GM12878 (cell line): Measurements from ENCODE around the gene CLEC16A.

Experiments
- CHD4 ChIP-seq: fragments of 200-600 bp; sonication (generic); IDR thresholded peaks from 2 replicates; pipeline ENCODE4 v1.6.1; 2016; ENCODE audit warnings: mild to moderate bottlenecking
- MXI1 ChIP-seq: fragments of 150-350 bp; IDR thresholded peaks from 2 replicates; pipeline ENCODE4 v1.6.1; 2011; ENCODE audit warnings: low read depth, mild to moderate bottlenecking, inconsistent platforms, low read length, improper control_type of control experiment
- NRF1 ChIP-seq: conservative IDR thresholded peaks from 2 replicates; pipeline ENCODE4 v1.6.1; 2011; ENCODE audit warnings: mild to moderate bottlenecking, low read depth, low read length, improper control_type of control experiment
- POLR2A ChIP-seq: IDR thresholded peaks from 2 replicates; pipeline ENCODE4 v1.6.1; 2011; ENCODE audit warnings: low read depth, mild to moderate bottlenecking, low read length
- RCOR1 ChIP-seq: conservative IDR thresholded peaks from 2 replicates; pipeline ENCODE4 v1.6.1; 2012; ENCODE audit warnings: low read depth, low read length, improper control_type of control experiment
- ZNF687 ChIP-seq: fragments of 450-650 bp; IDR thresholded peaks from 2 replicates; pipeline ENCODE4 v1.6.1; 2017; ENCODE audit warnings: mild to moderate bottlenecking, moderate library complexity
- TF ChIP-seq, protein P1 (sequence below), 3 experiments: IDR thresholded peaks in 2 of 3; conservative IDR thresholded peaks in 1 of 3; 2 replicates each; pipeline ENCODE4 v1.5.1; 2011; ENCODE audit warnings: low read depth in 3 of 3, low read length in 3 of 3, mild to moderate bottlenecking in 3 of 3, control low read depth in 2 of 3, moderate library complexity in 2 of 3, inconsistent platforms in 1 of 3, mixed read lengths in 1 of 3; ENCODE audit not compliant: control insufficient read depth in 2 of 3, insufficient read depth in 1 of 3; ENCODE audit errors: extremely low read depth in 1 of 3

GRCh38 chr16:11183035-11183812 lies 238.9 kb downstream of the CLEC16A start:
- no peak for TF ChIP-seq RCOR1
- TF ChIP-seq ZNF687: peak; percentile 89
- TF ChIP-seq POLR2A: no peak
- no peak for TF ChIP-seq NRF1
- TF ChIP-seq, protein P1, sequence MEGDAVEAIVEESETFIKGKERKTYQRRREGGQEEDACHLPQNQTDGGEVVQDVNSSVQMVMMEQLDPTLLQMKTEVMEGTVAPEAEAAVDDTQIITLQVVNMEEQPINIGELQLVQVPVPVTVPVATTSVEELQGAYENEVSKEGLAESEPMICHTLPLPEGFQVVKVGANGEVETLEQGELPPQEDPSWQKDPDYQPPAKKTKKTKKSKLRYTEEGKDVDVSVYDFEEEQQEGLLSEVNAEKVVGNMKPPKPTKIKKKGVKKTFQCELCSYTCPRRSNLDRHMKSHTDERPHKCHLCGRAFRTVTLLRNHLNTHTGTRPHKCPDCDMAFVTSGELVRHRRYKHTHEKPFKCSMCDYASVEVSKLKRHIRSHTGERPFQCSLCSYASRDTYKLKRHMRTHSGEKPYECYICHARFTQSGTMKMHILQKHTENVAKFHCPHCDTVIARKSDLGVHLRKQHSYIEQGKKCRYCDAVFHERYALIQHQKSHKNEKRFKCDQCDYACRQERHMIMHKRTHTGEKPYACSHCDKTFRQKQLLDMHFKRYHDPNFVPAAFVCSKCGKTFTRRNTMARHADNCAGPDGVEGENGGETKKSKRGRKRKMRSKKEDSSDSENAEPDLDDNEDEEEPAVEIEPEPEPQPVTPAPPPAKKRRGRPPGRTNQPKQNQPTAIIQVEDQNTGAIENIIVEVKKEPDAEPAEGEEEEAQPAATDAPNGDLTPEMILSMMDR (IDR thresholded peaks at IDR 0.05 in 2 of 3, conservative IDR thresholded peaks at IDR 0.05 in 1 of 3; ENCODE audit: control insufficient read depth in 2 of 3, extremely low read depth in 1 of 3, insufficient read depth in 1 of 3, low read depth in 3 of 3, low read length in 3 of 3): peak; percentile 4 to 49 (median 38); a peak in 3 of 6 replicates
- 0 out of 2 replicates have a peak, but pooled peaks have one; percentile 7 for TF ChIP-seq MXI1
- TF ChIP-seq CHD4: no peak
